Adrenal gland (tissue), 5 donors: ENCODE data around the gene APOL6.

ENCODE experiments used
- POLR2A ChIP-seq, 2 donors: fragments of 450-650 bp; IDR thresholded peaks; one replicate each; pipeline ENCODE4 v1.6.1; 2017; ENCODE audit warnings: antibody characterized with exemption in 2 of 2, mild to moderate bottlenecking in 2 of 2, moderate library complexity in 1 of 2
- TF ChIP-seq, protein P1 (sequence below), 6 experiments: fragments of 450-650 bp in 4 of 6; fragments of 200-600 bp in 2 of 6; sonication (generic) in 1 of 6; IDR thresholded peaks; 1 replicate in 5 of 6; 2 replicates in 1 of 6; pipeline versions ENCODE4 v1.5.1 to v1.8.0; 2016 to 2021; ENCODE audit warnings: antibody characterized with exemption in 6 of 6, mild to moderate bottlenecking in 2 of 6, moderate library complexity in 1 of 6
- donor health status: DM: no; HTN: no; CAD: no.

DNA sequence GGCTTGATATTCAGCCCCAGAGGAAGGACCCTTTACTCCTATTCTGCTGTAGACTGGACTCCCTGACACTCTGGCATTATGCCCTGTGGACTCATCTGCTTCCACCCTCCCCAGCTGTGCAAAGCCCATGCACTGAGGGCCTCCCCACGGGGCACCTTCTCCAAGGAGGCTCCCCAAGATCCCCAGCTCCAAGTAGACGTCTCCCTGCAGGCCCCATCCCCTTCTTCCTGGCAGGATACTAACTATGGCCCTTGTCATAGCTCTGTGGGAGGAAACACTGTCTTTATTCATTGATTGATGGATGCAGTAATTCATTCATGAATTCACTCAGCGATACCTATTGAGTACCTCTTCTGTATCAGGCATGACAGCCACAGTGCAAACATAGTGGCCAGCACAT, 15.3 kb upstream of the APOL6 start:
- TF ChIP-seq, protein P1, sequence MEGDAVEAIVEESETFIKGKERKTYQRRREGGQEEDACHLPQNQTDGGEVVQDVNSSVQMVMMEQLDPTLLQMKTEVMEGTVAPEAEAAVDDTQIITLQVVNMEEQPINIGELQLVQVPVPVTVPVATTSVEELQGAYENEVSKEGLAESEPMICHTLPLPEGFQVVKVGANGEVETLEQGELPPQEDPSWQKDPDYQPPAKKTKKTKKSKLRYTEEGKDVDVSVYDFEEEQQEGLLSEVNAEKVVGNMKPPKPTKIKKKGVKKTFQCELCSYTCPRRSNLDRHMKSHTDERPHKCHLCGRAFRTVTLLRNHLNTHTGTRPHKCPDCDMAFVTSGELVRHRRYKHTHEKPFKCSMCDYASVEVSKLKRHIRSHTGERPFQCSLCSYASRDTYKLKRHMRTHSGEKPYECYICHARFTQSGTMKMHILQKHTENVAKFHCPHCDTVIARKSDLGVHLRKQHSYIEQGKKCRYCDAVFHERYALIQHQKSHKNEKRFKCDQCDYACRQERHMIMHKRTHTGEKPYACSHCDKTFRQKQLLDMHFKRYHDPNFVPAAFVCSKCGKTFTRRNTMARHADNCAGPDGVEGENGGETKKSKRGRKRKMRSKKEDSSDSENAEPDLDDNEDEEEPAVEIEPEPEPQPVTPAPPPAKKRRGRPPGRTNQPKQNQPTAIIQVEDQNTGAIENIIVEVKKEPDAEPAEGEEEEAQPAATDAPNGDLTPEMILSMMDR (IDR thresholded peaks at IDR 0.05): no peak
- no peak for TF ChIP-seq POLR2A (IDR thresholded peaks at IDR 0.05)
